AG09309 (cell line): ENCODE data around the gene PGAM5.

Experiments used
- DNase-seq: peaks from one replicate; pipeline ENCODE4 v3.0.0-alpha.2; 2010; ENCODE audit warnings: low read depth
- H3K4me3 ChIP-seq: 2 replicates; pipeline ENCODE4 v1.5.1; 2011; ENCODE audit warnings: mild to moderate bottlenecking, low read depth, low read length, moderate library complexity; ENCODE audit not compliant: control insufficient read depth
- CTCF ChIP-seq: IDR thresholded peaks from 2 replicates; pipeline ENCODE4 v1.5.1; 2011; ENCODE audit warnings: mild to moderate bottlenecking, low read depth, low read length, inconsistent platforms; ENCODE audit not compliant: insufficient read depth, control insufficient read depth; ENCODE audit errors: missing control alignments

PGAM5 gene

GRCh38 chr12:132665794-132666193 is 44.8 kb upstream of the PGAM5 start:
- TF ChIP-seq CTCF: no peak
- no peak overlapping the region for H3K4me3 ChIP-seq
- no peak for DNase-seq

GRCh38 chr12:132668191-132669088 is 42.2 kb upstream of the PGAM5 start:
- DNase-seq: no peak
- H3K4me3 ChIP-seq: no peak overlapping the region
- no peak for TF ChIP-seq CTCF

- H3K4me3 ChIP-seq: no peak overlapping the region
- DNase-seq: no peak
- no peak for TF ChIP-seq CTCF
These were observed 41.3 kb upstream of the PGAM5 start for GRCh38 chr12:132669166-132669879.

GRCh38 chr12:132672116-132672515 is 38.5 kb upstream of the PGAM5 start:
- DNase-seq: no peak
- no peak for TF ChIP-seq CTCF
- H3K4me3 ChIP-seq: no peak overlapping the region

GRCh38 chr12:132672678-132673077 is 38.0 kb upstream of the PGAM5 start:
- DNase-seq: no peak
- TF ChIP-seq CTCF: no peak
- H3K4me3 ChIP-seq: no peak overlapping the region

- no peak for TF ChIP-seq CTCF
- DNase-seq: no peak
These were observed 37.1 kb upstream of the PGAM5 start for GRCh38 chr12:132673288-132674179.

More at GRCh38 chr12:132673288-132674179, 37.1 kb upstream of the PGAM5 start:
- H3K4me3 ChIP-seq: no peak overlapping the region
